T1000 (cell line): ENCODE measurements around the gene SOBP.
"Not testable (repeated sequence)": the region's sequence is repeated elsewhere in the genome, so short reads cannot be mapped to it uniquely, and the experiment has no call there.

Experiments used
- DNase-seq: peaks from one replicate; lab custom pipeline; 2025; ENCODE audit warnings: mixed read lengths; lab: John Stamatoyannopoulos, UW

The SOBP gene

DNA sequence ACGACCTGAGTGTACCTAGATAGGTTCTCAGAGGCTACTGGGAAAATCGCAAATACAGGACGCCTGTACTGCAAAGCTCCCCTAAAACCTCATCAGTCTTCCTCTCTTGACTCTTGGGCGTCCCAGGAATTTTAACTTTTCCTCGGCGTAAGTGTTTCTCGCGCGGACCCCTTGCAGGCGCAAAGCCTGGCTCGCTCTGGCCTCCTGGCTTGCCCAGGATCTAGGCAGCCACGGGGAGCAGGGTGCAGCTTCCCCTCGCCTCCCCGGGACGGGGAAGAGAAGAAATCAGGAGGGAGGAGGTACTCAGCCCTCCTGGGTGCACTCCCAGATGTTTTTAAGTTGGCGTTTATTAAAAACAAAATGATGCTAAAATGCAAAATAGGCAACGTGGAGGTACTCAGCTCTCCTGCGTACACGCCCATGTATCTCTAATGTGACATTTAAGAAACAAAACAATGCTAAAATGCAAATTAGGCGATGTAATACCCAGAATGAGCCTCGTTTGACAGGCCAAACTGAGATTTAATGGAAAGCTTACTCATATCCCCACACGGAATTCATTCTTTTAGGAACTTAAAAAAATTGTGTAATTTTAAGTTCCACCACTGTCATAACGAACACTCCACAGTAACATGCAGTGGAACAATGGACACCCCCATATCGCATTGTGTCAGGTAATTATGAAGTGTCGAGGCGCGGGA is 1.6 kb upstream of the SOBP start:
- no peak for DNase-seq

DNA sequence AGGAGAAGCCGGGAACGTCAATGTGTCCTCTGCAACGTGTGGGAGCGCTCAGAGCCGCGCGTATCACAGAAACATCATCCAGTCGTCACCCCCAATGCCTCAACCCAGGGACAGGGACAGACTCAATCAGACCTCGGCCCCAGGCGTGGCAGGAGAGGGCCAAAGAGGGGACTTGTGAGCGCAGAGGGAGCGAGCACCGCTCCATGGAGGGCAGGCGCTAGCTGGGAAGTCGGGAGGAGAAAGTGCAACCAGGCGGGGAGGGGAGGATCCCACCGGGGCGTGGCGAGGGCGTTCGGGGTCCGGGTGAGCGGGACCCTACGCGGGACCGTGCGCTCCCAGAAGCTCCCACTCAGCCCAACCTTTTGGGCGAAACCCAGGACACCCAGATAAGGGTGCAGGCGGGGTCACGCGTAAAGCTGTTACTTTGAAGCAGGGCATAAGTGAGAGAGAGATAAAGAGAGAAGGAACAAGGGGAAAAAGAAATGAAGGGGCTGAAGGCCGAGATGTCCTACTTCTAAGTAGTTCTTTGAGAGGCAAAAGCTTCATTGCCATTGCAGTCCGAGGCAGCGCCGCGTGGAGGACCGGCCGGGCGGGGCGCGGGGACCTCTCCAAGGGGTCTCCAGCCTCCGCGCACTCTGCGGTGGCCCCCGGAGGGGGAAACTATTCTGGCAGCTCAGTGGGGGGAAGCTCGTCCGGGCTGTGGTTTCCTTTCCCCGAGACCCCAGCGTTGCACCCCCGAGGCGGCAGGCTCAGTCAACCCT is 862 bp upstream of the SOBP start:
- no peak for DNase-seq

DNA sequence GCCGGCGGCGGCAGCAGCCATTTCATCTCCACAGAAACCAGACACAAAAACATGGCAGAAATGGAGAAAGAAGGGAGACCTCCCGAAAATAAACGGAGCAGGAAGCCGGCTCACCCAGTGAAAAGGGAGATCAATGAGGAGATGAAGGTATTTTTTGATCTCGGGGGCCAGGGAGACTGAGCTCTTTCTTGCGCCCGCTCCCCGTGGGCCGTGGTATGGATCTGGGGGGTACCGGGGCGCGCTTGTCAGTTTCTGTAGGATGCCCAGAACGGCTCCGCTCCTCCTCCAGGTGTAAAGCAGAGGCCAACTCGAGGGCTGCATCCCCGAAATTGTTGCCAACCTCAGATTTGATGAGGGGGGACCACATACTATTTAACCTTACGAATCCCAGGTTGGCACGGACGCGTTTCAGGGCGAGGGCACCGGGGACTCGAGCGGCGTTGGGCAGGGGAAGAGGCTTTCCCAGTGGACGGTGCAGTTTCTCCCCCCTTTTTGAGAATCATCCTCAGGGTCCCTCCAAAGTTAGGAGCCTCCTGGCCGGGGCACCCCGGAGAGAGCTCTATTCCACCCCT is 735 bp downstream of the SOBP start:
- no peak for DNase-seq

DNA sequence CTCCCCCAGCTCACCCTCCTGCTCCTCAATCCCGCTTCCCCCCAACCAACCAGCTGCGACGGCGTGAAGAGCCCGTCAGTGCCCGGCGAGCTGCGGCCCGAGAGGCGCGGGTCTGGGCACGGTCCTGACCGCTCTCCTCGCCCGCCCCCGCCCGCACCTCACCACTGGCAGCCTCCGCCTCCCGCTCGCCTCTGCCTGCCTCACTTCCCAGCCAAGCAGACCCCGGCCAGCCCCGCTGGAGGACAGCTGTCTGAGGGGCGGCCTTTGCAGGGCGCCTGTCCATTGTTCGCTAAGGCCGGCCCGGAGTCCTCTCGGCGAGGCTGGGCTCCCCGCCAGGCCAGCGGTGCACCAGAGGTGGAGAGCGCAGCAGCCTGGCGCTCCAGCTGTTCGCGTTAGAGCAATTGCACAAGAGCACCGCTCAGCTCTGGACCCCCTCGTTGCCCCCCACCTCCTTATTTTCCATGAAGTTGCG is 1.3 kb downstream of the SOBP start:
- no peak for DNase-seq

DNA sequence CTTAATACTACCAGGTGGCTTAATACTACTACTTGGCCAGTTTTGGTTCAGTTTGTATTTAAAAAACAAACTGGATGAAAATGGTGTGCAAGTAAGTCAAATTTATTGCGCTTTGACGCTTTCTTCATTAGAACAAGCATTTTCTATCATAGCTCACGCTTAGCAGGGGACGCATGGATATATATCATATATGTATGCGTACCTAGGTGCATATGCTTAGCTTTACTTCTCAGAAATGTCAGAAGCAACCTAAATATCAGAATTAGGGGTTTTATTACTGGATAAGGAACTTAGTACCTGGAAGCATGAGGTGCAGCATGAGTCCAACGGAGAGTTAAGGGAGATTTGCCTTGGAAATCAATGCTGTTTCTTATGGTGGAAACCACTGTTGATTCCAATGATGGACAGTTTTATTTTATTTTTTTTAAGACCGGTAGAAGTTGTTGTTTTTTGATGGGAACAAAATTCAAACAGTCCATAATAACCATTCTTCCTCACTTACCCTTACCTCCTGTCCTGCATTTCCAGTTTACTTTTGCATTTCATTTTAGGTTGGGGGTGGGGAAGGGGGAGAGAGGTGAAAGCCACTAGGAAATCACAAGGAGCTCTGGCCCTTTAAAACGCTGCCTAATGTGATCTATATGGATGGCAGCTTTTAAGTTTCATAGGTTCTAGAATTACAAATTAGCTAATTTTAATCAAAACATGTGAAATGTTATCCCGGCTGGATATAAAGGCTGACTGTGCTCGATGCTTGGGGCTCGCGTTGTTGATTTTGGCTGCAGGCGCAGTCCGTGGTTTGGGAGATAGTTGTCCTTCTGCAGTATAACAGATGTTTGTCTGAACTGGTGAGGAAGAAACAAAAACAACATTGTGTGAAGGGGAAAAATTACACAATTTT is 2.1 kb downstream of the SOBP start:
- no peak for DNase-seq

DNA sequence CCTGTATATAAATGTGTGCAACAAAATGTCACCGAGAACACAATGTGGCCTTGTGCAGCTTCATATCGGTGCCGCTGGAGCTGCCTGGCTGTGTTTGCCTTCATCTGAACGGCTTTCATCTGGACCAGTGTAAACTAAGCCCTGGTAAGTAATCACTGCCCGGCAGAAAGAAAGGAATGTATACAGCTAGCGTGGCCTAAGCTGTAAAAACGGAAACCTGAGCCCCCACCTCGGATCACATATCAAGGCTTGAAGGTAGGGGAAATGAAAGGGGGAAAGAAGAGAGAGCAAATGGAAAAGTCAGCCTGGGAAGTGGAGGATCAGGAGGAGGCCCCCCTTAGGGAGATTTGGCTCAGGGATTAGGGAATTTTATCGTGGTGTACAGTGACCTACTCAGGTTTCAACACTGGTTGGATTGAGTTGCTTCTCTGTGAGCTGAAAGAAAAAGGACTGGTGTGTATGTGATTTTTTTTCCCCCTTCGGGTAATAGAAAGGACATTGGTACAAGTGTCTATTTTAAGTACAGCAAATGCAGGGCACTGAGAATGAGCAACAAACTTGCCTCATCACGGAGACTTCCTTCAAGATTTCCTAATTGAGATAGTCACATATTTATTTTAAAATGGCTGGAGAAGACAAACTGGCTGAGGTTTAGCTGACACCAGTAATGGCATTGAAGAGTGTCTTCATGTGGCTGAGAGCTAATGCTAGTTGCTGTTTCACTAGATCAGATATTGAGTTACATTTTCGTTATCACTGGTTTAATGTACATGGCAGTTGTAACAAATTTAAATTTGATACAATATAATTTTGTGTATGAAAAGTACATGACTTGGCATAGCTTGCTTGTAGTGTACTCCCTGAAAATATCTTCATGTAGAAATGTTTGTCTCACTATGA is 3.5 kb downstream of the SOBP start:
- DNase-seq: no peak

DNA sequence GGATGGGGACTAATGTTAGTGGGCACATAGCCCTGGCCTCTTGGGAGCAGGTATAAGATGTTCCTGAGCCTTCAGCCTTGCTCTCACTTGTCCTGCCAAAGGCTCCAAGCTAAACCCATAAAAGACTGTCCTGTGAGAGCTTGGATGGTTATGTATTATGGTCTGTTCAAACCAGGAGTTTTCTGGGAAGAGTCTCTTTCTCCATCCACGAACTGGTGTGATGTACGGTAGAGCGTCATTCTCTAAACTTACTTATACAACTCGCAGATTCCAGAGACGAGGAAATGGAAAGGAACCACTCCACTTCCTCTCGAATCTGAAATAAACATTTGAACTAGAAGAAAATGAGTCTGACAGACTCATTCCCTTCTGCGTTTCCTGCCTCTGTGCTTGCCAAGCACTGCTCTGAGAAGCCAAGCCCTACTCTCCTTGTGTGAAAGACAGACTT is 5.3 kb downstream of the SOBP start:
- DNase-seq: no peak

DNA sequence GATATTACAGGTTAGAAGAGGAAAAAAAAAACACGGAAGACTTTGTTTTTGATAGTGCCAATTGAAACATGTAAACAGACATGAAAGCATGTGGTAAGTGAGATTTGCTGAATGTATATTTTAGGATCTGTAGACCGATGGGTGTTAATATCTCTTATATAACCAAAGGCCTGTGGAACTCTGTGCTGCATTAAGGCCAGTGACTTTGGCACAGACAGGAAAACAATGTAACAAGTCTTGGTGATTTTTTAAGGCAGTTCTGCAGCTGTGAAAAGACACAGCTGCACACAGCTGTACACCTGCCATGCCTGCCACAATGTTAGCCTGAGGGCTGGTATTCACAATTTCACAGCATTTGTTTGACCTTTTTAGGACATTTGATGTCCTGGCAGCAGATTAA is 6.1 kb downstream of the SOBP start:
- DNase-seq: no peak

DNA sequence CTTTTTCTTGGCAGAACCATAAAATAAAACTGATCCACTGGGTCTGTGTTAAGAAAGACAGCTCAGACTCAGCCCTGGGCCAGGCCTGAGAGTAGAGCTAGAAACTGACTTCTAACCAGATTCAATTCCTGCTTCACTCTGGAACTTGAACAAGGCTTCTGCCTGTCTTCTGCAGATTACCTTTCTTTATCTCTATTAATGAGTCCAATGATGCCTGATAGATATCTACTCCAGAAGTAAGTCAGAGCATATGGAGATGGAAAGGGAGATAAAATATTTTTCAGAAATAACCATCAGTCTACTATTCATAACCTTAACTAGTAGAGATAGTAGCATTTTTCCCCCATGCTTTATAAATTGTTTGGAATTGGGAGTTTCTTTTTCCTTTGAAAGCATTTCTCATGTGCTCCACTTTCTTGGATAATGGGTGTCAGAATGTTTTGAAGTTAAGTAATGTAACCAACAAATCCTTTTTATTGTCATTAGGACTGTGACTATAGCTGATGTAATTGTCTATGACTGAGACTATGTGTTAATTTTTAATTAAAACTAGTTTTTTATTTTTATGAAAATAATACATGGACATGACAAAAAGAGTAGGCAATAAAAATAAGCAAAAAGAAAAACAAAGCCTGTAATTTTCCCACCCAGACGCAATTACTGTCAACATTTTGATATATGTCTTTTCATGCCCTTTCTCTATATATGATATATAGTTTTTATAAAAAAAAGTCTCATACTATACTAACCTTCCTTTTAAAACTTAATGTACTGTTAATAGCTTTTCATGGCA is 7.2 kb downstream of the SOBP start:
- DNase-seq: no peak

DNA sequence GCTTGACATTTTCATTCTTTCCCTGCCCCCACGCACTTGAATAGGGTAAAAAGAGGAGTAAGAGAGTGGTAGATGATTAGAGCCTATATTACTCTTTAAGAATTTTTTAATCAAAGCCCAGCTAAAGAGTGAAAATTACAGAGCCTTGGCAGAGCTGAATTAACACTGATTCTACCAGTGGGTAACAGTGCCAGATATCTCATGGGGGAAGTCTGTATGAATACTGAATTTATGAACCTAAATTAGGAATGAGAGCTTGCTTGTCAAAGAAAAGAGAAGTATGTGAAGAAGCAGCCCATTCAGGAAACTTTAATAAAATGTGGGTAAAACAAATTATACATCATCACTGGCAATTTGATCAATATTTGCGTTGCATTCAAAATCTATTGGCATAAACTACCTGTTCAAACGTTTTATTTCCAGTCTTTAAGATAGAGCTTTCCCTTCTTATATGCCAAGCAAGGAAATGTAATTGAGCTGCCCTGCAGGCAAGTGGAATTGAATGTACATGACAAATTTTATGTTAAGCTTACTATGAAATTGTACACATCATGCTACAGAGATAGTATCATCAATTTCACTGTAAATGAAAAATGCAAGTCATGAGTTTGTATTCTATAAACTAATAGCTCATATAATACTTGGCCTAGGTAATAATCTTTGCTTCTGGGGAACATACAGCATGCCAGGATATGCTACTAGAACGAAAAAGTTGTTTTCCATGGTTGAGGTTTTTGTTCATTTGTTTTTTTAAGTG is 14.5 kb downstream of the SOBP start:
- DNase-seq: no peak

DNA sequence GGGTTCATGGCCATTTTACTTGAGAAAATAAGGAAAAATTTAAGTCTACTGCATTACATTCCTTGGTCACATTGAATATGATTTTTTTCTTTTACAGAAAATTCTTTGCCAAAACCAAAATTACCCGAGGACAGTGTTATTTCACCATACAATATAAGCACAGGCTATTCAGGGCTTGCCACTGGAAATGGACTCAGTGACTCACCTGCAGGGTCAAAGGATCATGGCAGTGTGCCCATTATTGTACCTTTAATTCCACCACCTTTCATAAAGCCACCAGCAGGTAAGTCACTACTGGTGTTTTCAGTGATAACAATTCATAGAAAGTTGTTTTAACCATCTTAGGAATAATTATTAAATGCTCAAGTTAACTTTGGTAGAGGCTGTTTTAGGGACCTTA is 16.2 kb downstream of the SOBP start:
- no peak for DNase-seq

DNA sequence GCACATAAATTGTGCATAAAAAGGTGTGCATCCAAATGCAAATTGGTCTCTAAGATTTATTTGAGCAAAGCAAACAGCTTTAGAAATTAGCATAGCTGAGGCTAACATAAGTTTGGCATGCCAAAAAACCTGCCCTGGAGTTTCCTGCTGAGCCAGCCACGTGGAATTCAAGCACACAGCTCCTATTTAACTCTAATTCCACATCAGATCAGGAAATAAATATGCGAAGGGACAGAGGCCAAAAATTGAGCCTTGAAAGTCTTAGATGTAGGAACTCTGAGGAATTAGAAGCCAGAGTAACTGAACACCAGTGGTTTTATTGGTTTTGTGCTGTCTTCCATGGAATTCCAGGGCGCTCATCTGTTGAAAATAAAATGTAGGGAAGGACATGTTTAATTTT is 19.6 kb downstream of the SOBP start:
- DNase-seq: no peak

DNA sequence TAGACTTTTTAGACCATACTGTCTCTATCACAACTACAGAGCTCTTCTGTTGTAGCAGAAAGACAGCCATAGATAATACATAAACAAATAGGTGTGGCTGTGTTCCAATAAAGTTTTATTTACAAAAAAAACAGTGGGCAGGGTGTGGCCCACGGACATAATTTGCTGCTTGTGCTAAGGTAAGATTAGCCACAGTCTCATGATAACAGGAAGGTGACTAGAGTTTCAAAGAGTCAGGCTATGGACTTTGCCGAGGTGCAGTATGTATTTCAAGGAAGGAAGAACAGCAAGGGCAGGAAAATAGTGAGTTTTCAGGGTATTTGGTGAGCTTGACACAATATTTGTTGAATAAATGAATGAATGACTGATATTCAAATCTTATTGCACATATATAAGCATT is 20.2 kb downstream of the SOBP start:
- DNase-seq: no peak

DNA sequence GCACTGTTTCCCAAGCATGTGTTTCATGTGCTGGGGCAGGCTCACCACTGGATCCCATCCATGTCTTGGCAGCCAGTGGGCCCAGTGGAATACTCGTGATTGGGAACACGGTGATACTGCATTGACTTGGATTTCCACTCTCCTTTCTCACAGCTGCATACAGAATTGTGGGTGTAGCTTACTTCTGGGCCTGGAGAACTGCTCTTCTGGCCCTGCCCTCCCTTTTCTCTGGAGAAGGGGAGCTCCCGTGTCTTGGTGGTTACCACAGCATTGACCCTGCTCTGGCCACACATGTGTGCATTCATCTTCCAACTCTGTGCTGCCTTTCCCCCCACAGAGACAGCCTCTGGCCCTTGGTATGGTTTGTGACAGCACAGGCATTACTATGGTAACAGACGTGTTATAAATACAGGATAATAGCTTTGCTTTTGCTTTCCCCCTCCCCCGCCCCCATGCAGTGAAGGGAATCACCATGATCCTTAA is 21.6 kb downstream of the SOBP start:
- no peak for DNase-seq

DNA sequence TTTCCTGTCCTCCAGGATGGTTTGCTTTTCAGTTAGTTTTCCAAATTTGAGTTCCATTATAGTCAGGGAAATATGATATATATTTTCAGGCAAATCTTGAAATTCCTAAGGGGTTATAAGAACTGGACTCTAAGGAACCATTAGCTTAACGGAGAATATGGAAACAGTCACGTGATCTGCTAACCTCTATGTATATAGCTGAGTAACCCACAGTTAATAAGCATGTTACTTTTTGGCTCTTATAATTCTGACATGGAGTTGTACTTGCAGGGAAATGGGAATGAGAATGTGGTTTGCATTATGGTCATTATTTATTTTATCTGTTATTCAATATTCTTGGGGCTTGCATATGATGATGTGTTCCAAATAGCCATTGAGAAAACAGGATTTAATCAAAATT is 23.3 kb downstream of the SOBP start:
- no peak for DNase-seq

DNA sequence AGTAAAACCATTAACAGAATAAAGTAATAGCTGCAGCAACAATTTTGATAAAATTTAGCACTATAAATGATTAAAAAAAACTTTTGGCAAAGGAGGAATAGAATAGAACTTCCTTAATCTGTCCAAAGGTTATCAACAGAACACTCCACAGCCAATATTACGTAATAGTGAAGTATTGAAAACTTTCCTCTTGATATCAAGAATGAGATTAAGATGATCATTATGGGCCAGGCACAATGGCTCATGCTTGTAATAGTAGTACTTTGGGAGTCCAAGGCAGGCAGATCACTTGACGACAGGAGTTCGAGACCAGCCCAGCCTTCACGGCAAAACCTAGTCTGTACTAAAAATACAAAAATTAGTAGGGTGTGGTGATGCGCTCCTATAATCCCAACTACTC is 26.0 kb downstream of the SOBP start:
- DNase-seq: no peak

DNA sequence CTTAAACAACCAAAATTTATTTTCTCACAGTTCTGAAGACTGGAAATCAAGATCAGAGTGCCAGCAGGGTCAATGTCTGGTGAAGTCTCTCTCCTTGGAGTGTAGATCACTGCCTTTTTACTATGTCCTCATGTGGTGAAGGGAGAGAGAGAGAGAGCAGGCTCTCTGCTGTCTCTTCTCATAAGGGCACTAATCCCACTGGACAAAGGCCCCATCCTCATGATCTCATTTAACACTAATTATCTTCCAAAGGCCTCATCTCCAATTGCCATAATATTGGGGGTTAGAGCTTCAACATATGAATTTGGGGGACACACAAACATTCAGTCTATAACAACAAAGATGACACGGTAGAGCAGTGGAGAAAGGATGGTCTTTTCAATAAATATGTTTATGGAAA is 27.4 kb downstream of the SOBP start:
- no peak for DNase-seq

DNA sequence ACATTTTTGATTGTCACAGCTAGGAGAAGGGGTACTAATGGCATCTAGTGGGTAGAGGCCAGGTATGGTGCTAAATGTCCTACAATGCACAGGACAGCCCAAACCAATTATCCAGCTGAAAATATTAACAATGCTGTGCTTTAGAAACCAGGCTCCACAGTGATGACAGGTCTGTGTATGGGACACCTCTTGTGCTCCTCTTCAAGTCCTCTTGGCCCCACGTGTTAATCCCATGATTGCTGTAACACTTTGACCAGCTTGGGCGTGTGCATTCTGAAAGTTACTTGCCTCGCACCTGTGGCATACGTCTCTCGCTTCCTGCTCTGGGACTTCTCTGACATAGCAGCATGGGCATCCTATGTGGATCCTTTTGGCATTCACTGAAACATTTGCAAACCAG is 29.3 kb downstream of the SOBP start:
- not testable (repeated sequence) for DNase-seq

DNA sequence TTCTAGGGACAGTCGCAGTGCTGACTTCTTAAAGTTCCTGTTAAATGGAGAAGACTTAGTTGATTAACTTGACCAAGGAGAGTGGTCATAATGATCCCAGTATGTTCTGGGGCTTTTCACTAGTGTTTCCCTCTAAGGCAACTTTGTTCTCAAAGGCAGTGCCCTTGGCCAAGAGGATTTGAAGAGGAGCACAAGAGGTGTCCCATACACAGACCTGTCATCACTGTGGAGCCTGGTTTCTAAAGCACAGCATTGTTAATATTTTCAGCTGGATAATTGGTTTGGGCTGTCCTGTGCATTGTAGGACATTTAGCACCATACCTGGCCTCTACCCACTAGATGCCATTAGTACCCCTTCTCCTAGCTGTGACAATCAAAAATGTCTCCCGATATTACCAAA is 30.8 kb downstream of the SOBP start:
- not testable (repeated sequence) for DNase-seq
